22Rv1 (cell line): ENCODE data around the gene HTR3D.

Experiments
- ZFX ChIP-seq: fragments of 450-650 bp; IDR thresholded peaks from 2 replicates; pipeline ENCODE4 v1.6.1; 2017; ENCODE audit warnings: antibody characterized with exemption, borderline replicate concordance
- TF ChIP-seq, protein P1 (sequence below): fragments of 450-650 bp; IDR thresholded peaks from 2 replicates; pipeline ENCODE4 v1.5.1; 2017; ENCODE audit warnings: mild to moderate bottlenecking

DNA sequence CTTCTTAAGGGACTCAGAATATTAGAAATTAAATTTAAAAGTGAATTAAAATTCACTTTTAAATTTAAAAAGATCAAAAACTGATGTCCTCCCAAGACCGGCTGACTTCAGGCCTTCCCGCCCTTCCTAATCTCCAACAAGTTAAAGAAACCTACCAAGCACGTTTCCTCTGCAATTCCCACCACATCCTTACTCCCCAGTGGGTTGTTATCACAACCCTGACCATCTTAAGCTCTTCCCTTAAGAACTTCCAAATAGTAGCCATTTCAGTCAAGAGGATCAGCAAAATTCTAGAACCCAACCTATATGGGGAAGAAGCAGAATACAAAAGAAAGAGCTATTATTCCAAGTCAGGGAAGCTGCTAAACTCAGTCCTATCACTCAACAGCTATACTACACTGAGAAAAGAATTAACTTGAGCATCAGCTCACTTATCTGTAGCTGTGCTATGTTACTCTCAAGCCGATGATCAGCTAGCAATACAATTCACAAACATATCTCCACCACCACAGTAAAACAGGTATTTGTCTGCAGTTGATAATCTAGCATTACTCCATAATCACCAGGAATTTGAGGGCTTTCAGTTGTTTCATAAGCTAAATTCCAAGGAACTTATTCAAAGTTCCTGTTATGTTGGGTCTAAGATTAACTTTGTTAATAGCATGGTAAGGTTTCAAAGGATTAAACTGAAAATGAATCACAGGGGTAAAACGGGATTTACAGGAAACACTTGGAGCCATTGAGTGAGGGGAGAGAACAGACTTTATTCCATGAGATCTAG is 28.2 kb upstream of the HTR3D start:
- TF ChIP-seq, protein P1, sequence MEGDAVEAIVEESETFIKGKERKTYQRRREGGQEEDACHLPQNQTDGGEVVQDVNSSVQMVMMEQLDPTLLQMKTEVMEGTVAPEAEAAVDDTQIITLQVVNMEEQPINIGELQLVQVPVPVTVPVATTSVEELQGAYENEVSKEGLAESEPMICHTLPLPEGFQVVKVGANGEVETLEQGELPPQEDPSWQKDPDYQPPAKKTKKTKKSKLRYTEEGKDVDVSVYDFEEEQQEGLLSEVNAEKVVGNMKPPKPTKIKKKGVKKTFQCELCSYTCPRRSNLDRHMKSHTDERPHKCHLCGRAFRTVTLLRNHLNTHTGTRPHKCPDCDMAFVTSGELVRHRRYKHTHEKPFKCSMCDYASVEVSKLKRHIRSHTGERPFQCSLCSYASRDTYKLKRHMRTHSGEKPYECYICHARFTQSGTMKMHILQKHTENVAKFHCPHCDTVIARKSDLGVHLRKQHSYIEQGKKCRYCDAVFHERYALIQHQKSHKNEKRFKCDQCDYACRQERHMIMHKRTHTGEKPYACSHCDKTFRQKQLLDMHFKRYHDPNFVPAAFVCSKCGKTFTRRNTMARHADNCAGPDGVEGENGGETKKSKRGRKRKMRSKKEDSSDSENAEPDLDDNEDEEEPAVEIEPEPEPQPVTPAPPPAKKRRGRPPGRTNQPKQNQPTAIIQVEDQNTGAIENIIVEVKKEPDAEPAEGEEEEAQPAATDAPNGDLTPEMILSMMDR: no peak
- TF ChIP-seq ZFX: no peak
